ENCODE measurements around the gene FAIM. TPM values are rescaled to one million over a fixed set of nuclear protein-coding genes. Genes with fewer than 3 reads are reported as not detected.
A peak's percentile ranks its signal among the peaks of the same experiment; 100 is the strongest.
"Not testable (repeated sequence)": the region's sequence is repeated elsewhere in the genome, so short reads cannot be mapped to it uniquely, and the experiment has no call there.

Gene FAIM, protein sequence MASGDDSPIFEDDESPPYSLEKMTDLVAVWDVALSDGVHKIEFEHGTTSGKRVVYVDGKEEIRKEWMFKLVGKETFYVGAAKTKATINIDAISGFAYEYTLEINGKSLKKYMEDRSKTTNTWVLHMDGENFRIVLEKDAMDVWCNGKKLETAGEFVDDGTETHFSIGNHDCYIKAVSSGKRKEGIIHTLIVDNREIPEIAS
- polyA plus RNA-seq (ENCODE audit: insufficient read length in 3 of 3), result 10 to 100 TPM; 35.8 to 43.4 (median 37.2) TPM

DNA sequence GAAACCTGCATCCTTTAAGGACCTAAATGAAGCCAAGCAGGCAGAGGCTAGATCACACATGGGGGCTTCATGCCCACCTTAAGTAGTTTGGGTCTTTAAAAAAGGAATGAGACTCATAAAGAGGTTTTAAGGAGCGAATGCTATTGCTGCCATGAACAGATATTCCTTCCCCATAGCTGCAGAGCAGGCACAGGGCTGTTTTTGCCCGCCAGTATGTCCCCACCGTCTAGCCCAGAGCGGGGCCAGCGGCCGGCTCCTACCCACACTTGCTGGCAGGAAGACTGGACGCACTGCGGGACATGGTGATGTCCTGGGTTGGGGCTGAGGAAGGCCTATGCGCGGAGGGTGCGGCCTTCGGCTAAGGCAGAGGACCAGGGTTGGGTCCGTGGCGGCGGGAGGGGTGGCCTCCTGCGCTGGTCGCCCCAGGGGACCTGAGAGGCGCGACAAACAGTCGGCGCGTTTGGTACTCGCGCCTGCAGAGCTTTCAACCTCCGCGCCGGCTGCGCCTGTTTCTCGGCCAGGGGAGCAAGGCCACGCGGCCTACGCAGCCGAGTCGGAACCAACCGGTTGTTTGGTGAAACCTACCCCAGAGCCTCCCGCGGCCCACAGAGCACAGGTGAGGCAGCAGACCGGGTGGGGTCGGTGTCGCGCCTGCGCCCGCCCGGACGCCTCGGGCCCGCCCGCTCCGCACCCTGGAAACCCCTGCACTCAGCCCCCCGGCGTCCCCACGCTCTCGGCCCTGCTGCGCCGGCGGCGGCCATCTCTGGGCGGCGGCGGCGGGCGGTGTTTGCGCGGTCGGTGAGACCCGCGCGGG is at the start of gene FAIM:
TSS of gene FAIM (plus strand) at position 450 of the 814 bp plus-strand sequence. CDS start 10,956 bp downstream, outside the sequence.
- DNase-seq (ENCODE audit: low read depth in 3 of 3, low spot score in 2 of 3), result peak; percentile 52 to 72 (median 60)

DNA sequence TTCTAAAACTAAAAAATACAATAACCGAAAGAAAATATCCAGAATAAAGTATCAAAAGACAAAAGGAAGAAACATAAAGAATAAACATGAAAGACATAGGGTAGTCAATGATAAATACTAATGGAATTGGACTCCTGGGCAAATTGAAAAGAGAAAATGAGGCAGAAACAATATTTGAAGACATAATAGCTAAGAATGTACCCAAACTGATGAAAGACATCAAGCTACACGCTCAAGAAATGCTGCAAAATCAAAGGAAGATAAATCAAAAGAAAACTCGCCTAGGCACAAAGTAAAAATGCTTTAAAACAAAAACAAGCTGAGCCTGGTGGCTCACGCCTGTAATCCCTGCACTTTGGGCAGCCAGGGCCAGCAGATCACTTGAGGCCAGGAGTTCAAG is 49.4 kb upstream of the FAIM start:
- no peak for DNase-seq (ENCODE audit: low read depth in 3 of 3, low spot score in 2 of 3)

DNA sequence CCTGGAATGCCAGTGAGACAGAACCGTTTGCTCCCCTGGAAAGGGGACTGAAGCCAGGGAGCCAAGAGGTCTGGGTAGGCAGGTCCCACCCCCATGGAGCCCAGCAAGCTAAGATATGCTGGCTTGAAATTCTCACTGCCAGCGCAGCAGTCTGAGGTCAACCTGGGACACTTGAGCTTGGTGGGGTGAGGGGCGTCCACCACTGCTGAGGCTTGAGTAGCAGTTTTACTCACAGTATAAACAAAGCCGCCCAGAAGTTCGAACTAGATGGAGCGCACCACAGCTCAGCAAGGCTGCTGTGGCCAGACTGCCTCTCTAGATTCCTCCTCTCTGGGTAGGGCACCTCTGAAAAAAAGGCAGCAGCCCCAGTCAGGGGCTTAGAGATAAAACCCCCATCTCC is 48.1 kb upstream of the FAIM start:
- no peak for DNase-seq (ENCODE audit: low read depth in 3 of 3, low spot score in 2 of 3)

DNA sequence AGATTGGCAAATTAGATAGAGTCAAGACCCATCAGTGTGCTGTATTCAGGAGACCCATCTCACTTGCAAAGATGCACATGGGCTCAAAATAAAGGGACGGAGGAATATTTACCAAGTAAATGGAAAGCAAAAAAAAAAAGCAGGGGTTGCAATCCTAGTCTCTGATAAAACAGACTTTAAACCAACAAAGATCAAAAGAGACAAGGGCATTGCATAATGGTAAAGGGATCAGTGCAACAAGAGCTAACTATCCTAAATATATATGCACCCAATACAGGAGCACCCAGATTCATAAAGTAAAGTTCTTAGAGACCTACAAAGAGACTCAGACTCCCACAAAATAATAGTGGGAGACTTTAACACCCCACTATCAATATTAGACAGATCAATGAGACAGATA is 45.7 kb upstream of the FAIM start:
- DNase-seq (ENCODE audit: low read depth in 3 of 3, low spot score in 2 of 3), result not testable (repeated sequence)

DNA sequence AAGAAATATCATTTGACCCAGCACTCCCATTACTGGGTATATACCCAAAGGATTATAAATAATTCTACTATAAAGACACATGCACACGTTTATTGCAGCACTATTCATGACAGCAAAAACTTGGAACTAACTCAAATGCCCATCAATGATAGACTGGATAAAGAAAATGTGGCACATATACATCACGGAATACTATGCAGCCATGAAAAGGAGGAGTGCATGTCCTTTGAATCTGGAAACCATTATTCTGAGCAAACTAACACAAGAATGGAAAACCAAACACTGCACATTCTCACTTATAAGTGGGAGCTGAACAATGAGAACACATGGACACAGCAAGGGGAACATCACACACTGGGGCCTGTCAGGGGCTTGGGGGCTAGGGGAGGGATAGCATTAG is 42.3 kb upstream of the FAIM start:
- DNase-seq (ENCODE audit: low read depth in 3 of 3, low spot score in 2 of 3), result not testable (repeated sequence)

DNA sequence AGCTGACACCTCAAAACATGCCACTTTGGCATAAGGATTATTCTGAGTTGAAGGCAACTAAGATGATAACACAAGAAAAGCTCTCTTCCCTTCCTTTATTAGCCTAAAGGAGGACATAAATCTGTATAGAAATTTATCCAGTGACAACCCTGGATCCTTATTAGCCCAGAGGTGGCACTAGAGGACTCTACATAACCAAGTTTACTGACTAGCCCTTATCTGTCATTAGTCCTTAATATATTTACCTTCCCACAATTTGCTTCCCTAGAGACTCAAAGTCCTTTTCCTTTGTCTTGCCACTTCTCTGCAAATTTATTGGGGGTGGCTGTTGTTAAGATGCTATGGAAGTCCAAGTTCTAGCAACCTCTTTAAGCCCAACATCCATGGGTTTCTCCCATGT is 41.2 kb upstream of the FAIM start:
- no peak for DNase-seq (ENCODE audit: low read depth in 3 of 3, low spot score in 2 of 3)

DNA sequence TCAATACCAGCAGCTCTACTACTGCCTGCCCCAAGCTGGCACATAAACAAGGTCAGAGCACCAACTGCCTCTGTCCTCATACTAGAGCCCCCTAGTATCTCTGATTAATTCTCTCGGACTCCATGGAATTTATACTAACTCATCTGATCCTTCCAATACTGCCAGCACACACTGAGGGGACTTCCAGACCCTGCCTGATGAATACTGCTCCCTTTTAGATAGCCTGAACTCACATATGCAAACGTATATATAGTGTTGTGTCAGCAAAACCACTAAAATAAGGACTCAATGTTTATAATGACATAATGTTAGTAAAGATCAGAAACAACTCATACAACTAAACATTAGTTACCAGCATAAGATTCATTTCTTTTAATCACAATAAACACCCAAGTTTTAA is 39.5 kb upstream of the FAIM start:
- no peak for DNase-seq (ENCODE audit: low read depth in 3 of 3, low spot score in 2 of 3)

DNA sequence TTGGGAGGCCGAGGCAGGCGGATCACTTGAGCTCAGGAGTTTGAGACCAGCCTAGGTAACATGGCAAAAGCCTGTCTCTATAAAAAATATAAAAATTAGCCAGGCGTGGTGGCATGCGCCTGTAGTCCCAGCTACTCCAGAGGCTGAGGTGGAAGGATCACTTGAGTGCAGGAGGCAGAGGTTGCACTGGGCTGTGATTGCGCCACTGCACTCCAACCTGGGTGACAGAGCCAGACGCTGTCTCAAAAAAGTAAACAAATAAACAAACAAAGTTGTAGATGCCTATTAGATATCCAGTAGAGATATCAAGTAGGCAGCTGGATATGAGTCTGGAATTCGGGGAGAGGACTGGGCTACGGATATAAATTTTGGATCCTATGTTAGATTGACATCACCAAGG is 38.9 kb upstream of the FAIM start:
- not testable (repeated sequence) for DNase-seq (ENCODE audit: low read depth in 3 of 3, low spot score in 2 of 3)

DNA sequence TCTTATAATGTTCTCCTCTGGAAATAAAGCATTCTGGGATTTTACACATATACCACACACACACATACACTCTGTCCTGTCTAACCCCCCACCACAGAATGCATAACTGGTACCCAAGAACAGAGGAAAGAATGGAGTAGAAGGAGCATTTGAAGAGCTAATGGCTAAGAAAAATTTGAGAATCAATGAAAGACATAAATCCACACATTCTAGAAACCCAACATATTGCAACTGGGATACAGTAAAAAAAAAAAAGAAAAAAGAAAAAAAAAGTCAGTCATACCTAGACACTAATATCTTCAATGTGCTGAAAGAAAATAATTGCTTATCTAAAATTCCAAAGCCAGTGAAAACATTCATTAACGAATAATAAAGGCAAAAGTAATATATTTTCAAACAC is 35.4 kb upstream of the FAIM start:
- no peak for DNase-seq (ENCODE audit: low read depth in 3 of 3, low spot score in 2 of 3)

DNA sequence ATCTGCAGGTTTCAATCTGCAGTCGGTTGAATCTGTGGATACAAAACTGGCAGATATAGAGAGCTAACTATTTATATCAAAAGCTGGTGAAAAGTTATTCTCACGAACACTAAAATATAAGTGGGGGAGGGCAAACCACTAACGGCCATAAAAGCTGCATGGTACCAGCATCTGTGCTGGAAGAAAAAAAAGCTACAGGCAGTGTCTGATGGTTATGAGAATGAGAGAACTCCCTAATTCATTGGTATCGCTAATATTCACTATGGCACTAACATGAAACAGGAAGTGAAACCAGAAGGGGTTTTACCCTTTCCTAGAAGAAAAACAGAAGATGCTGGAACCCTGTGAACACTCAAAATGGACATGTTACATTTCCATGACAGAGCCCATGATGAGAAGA is 30.4 kb upstream of the FAIM start:
- DNase-seq (ENCODE audit: low read depth in 3 of 3, low spot score in 2 of 3), result no peak

DNA sequence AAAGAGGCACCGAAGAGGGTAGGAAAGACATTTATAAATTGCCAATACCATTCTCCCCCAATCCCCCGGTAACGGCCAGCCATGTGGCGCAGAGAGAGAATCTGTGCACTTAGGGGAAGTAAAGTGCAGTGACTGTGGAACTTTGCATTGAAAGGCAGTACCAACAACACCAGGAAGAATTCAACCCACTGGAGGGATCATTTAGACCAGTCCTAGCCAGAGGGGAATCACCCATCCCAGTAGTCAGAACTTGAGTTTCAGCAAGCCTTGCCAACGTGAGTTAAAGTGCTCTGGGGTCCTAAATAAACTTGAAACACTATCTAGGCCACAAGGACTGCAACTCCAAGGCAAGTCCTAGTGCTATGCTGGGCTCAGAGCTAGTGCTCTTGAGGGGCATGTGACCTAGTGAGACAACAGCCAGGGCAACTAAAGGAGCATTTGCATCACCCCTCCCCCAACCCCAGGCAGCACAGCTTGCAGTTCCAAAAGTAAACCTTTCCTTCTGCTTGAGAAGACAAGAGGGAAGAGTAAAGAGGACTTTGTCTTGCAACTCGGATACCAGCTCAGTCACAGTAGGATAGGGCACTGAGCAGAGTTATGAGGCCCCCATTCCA is 29.5 kb upstream of the FAIM start:
- no peak for DNase-seq (ENCODE audit: low read depth in 3 of 3, low spot score in 2 of 3)

DNA sequence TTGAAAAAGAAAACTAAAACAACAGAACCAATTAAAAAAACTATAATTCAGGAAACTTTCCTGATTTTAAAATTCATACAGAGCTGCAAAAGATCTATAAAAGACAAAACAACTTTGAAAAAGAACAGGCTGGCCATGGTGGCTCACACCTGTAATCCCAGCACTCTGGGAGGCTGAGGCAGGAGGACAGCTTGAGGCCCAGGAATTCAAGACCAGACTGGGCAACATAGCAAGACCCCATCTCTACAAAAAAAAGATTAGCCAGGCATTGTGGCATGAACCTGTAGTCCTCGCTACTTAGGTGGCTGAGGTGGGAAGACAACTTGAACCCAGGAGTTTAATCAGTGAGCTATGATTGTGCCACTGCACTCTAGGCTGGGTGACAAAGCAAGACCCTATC is 21.2 kb upstream of the FAIM start:
- no peak for DNase-seq (ENCODE audit: low read depth in 3 of 3, low spot score in 2 of 3)

DNA sequence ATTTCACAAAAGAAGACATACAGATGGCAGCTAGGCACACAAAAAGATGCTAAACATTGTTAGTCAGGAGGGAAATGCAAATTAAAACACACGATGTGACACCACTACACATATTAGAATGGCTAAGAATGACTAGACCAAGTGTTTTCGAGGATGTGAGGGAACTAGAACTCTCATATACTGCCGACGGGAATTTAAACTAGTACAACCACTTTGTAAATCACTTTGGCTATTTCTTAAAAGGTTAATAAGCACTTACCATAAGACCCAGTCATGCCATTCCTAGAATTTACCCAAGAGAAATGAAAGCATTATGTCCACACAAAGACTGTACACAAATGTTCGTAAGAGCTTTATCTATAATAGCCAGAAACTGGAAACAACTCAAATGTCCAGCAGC is 20.1 kb upstream of the FAIM start:
- no peak for DNase-seq (ENCODE audit: low read depth in 3 of 3, low spot score in 2 of 3)

DNA sequence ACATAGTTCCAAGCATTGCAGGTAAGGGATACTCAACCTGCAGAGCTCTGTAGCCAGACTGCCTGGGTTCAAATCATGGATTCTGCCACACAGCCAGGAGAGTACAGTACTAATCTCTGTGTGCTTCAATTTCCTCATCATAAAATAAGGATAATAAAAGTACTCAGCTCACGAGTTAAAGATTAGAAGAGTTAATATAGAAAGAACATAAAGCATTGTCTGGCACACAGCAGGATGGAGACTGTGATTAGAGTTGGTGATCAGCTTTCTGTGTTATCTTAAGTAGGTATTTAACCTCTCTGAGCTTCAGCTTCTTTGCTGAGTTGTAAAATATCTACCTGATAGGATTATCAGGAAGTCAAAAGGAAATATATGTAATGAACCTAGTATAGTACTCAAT is 17.2 kb upstream of the FAIM start:
- DNase-seq (ENCODE audit: low read depth in 3 of 3, low spot score in 2 of 3), result no peak

DNA sequence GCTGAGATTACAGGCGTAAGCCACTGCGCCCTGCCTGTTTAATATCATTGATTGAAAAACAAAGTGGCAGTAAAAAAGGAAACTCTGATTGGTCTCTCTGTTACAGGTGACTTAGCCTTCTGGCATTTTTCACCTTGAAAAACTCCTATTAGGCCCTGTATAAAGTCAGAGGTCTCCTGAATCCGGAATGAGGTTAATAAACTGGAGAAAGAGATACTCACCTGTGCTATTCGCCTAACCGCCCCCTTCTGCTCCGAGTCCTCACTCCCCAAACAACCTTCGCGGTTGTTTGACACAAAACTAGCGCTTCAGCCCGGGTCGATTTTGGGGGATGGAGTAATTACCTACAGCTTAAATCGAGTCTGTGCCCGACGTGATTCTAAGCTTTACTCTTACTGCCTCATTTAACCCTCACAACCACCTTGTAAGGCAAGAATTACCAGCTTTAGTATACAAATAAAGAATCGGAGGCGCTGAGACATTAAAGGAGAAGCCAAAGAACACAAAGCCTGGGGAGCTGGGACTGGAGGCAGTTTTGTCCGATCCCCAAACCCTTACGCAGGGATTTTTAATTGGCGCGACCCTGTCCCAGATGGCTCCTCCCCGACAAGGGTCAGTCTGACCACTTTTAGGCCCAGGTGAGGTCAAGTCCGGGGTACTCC is 15.0 kb upstream of the FAIM start:
- peak in 1 of 3 donors; percentile 53 for DNase-seq (ENCODE audit: low read depth in 3 of 3, low spot score in 2 of 3)

DNA sequence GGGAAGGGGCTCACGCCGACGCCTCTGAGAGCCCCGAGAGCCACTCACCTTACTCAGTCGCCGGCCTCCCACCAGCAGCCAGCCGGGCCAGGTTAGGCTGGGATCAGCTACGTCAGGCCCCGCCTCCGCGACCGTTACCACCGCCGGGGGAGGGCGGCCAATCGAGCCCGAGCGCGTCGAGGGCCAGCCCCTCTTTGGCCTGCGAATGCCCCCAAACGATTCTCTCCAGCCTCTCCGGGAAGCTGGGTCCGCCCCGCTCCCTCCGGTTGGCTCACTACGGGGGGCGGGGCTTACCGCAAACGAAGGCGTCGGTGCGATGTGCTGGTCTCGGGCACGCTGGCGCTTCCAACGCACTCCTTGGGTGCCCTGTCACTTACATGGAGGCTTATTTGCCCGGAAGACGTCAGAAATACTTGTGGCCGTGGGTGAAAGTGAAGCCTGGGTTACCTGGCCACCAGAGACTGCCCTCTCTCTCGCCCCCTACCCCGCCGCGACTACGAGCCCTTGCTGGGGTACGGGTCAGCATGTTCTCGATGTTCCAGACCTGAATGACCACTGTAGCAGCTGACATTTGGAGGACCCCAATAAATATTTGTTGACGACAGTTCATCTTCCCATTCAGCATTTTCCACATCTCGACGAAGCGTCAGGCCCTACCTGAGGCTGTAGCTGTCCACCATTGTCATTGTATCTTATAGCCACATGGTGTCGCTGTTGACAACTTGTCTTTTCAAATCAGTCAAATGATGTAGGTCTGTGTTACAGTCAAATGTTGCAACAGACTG is 14.2 kb upstream of the FAIM start, which contains the start of gene CEP70:
TSS of gene CEP70 (minus strand) at position 111 of the 785 bp plus-strand sequence. CDS start 21,333 bp downstream, outside the sequence.
- peak; percentile 91 to 95 (median 94) for DNase-seq (ENCODE audit: low read depth in 3 of 3, low spot score in 2 of 3)

DNA sequence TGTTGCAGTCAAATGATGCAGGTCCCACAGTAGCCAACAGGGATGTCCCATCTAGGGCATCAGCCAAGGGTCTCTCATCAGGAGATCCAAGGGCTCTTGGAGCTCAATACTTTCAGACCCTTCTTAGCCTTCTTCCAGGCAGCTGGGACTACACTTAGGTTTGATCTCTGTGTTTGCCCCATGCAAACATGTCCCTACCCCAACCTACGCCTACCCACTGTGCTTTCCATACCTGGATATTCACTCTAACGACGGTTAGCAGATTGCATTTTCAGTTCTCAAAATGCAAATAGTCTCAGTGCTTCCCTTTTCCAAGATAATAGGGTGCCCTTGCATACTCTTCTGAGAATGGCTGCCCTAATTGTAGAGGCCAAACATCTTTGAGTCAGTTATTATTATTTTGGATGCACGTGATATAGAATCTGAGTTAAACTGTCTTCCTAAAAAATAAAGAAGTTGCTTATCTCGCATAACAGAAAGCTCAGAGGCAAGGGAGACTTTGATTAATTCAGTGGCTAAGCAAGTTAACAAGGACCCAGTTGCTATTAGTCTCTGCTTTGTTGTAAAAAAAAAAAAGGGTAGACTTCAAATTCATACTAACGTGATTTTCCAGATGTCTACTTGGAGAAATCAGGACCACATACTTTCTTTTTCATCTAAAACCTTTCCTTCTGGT is 13.5 kb upstream of the FAIM start:
- DNase-seq (ENCODE audit: low read depth in 3 of 3, low spot score in 2 of 3), result no peak

DNA sequence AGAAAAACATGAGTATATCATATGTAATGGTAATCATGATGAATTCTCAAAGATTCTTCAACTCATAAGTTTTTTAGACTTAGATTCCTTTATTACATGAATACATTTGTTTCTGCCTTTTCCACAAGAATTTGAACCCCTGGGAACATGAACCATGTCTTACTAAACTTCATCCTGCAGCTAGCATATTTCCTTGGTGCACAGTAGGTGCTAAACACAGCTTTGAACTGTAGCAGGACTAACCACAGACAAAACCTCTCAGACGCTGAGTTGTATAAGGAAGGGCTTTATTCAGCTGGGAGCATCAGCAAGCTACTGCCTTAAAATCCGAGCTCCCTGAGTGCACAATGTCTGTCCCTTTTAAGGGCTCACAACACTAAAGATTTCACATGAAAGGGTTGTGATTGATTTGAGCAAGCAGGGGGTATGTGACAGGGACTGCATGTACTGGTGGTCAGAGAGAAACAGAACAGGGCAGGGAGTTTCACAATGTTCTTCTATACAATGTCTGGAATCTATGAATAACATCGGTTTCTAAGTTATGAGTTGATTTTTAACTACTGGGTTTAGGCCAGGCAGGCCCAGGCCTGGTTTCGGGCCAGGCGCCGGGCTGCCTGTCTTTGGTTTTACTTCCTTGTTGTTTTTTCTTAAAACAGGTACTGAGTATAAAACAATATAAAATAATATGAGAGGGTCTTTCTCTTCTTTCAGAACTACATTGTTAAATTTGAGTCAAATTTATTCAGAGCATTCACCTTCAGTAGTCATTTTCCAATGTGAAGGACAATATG is 11.2 kb upstream of the FAIM start:
- not testable (repeated sequence) for DNase-seq (ENCODE audit: low read depth in 3 of 3, low spot score in 2 of 3)

DNA sequence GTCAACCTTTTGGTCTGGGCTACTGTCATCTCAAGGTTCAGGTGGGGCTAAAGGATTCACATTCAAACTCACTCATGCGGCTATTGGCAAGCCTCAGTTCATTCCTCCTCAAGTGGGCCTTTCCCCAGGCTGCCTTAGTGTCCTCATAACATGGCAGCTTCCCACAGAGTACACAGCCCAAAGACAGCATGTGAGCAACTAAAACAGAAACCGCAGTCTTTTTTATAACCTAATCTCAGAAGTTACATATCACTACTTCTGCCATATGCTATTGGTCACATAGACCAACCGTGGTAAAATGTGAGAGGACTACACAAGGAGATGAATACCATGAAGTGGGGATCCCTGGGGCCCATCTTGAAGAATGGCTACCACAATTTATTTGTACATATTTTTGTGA is 10.0 kb upstream of the FAIM start:
- no peak for DNase-seq (ENCODE audit: low read depth in 3 of 3, low spot score in 2 of 3)

All from right renal cortex interstitium (tissue), 3 donors.